Natural killer cell treated with Interleukin-12 subunit alpha and Interleukin-12 subunit beta and Interleukin-15 and Interleukin-18, amount 100 ng/mL, for 72 hours (primary cell): ENCODE results near the gene PEA15. TPM values are rescaled to one million over a fixed set of nuclear protein-coding genes. Genes with fewer than 3 reads are reported as not detected.

ENCODE experiments used
- ATAC-seq, 2 donors: fragments of 150-1000 bp; cut with Tn5 transposase in 1 of 2; sonication (Bioruptor Pico), chemical (Tn5 transposase) in 1 of 2; 2 replicates each; pipeline ENCODE4 v1.10.0; 2021
- DNase-seq: peaks from one replicate; pipeline ENCODE4 v3.0.0; 2022; ENCODE audit warnings: low spot score
- H3K27ac Mint-ChIP-seq, 2 donors: 1 replicate in 1 of 2; 2 replicates in 1 of 2; pipeline ENCODE4 v1.8.0; 2022; ENCODE audit warnings: mixed read lengths in 2 of 2, mild to moderate bottlenecking in 1 of 2, moderate library complexity in 1 of 2
- H3K27me3 Mint-ChIP-seq, 2 donors: 1 replicate in 1 of 2; 2 replicates in 1 of 2; pipeline ENCODE4 v1.8.0; 2022; ENCODE audit warnings: mixed read lengths in 2 of 2
- H3K36me3 Mint-ChIP-seq: one replicate; pipeline ENCODE4 v1.8.0; 2022; ENCODE audit warnings: mixed read lengths
- H3K4me1 Mint-ChIP-seq, 2 donors: 1 replicate in 1 of 2; 2 replicates in 1 of 2; pipeline ENCODE4 v1.8.0; 2022; ENCODE audit warnings: low read depth in 2 of 2, mixed read lengths in 2 of 2, mild to moderate bottlenecking in 1 of 2
- H3K4me3 Mint-ChIP-seq: one replicate; pipeline ENCODE4 v1.8.0; 2022; ENCODE audit warnings: mixed read lengths
- H3K9me3 Mint-ChIP-seq: 2 replicates; pipeline ENCODE4 v1.8.0; 2022; ENCODE audit warnings: mixed read lengths
- total RNA-seq, 2 donors: library from RNA; stranded (reverse); gene quantifications; one replicate each; pipeline ENCODE4 v1.2.3, GENCODE V29; 2022

Gene PEA15
- total RNA-seq, 2 donors from 2014 or later, result 55.7 to 63.3 TPM

- Mint-ChIP-seq H3K4me3 (no peak overlapping the region), H3K27me3 (no peaks in the 10 kb centered on the region), H3K9me3 (no peaks in the 10 kb centered on the region), H3K27ac (no peak overlapping the region), H3K36me3 (no peaks in the 10 kb centered on the region), H3K4me1 (no peaks in the 10 kb centered on the region)
- ATAC-seq (no peak), DNase-seq (no peak)
Measured at GRCh38 chr1:160222546-160222945, 17.4 kb downstream of the PEA15 start.

DNA sequence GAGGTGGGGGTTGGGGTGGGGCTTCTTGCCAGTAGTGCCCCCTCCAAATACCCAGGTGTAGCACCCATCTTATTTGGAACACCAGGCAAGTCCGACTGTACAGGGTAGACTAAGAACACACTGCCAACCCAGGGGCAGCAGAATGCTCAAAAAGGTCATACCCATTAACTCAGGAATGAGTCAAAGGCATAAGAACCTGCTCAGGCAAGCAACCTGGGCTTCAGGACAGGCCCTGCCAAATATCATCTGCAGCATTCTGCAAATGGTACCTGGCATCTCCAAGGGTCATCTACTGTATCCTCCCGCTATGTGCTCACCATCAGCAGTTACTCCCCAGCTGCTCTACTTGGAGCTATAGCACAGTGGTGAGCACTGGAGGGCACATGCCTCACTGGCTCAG lies 19.4 kb downstream of the PEA15 start:
- ATAC-seq (no peak), DNase-seq (no peak)
- Mint-ChIP-seq H3K36me3 (no peaks in the 10 kb centered on the region), H3K9me3 (no peaks in the 10 kb centered on the region), H3K4me3 (no peak overlapping the region), H3K27ac (no peak overlapping the region), H3K4me1 (no peaks in the 10 kb centered on the region), H3K27me3 (no peaks in the 10 kb centered on the region)

- DNase-seq, result no peak
- Mint-ChIP-seq H3K36me3 (peaks cover 5% of the 10 kb centered on the region), H3K27me3 (no peaks in the 10 kb centered on the region), H3K4me3 (no peak overlapping the region), H3K9me3 (no peaks in the 10 kb centered on the region), H3K27ac (no peak overlapping the region), H3K4me1 (no peaks in the 10 kb centered on the region)
- ATAC-seq, result no peak
Measured at GRCh38 chr1:160225345-160225744, 20.2 kb downstream of the PEA15 start.

- no peaks in the 10 kb centered on the region for H3K27me3 Mint-ChIP-seq
- H3K36me3 Mint-ChIP-seq, result peaks cover 6% of the 10 kb centered on the region
- no peaks in the 10 kb centered on the region for H3K9me3 Mint-ChIP-seq
- no peak overlapping the region for H3K27ac Mint-ChIP-seq
- H3K4me1 Mint-ChIP-seq, result no peaks in the 10 kb centered on the region
- DNase-seq (no peak), ATAC-seq (no peak)
- H3K4me3 Mint-ChIP-seq, result no peak overlapping the region
Measured at GRCh38 chr1:160226623-160227022, 21.4 kb downstream of the PEA15 start.

- ATAC-seq (no peak), DNase-seq (no peak)
- Mint-ChIP-seq H3K4me1 (no peaks in the 10 kb centered on the region), H3K9me3 (no peaks in the 10 kb centered on the region), H3K36me3 (peaks cover 6% of the 10 kb centered on the region), H3K27ac (no peak overlapping the region), H3K4me3 (no peak overlapping the region), H3K27me3 (no peaks in the 10 kb centered on the region)
Measured at GRCh38 chr1:160227034-160227433, 21.9 kb downstream of the PEA15 start.

DNA sequence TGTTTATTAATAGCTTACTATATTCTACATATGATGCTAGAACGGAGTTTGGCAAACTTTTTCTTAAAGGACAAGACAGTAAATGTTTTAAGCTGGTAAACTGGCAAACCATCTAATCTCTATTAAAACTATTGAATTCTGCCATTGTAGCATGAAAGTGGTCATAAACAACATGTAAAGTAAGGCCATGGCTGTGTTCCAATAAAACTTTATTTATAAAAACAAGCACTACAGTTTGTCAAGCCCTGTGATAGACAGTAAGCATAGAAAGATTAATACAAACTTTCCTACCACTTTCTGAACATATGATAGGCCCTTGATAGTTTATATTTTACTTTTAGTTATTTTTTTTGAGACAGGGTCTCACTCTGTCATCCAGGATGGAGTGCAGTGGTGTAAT lies 22.4 kb downstream of the PEA15 start:
- H3K27me3 Mint-ChIP-seq, result no peaks in the 10 kb centered on the region

GRCh38 chr1:160228431-160228830 lies 23.2 kb downstream of the PEA15 start:
- no peak overlapping the region for H3K4me3 Mint-ChIP-seq
- ATAC-seq (no peak), DNase-seq (no peak)
- H3K9me3 Mint-ChIP-seq, result no peaks in the 10 kb centered on the region
- peaks cover 6% of the 10 kb centered on the region for H3K36me3 Mint-ChIP-seq
- no peaks in the 10 kb centered on the region for H3K4me1 Mint-ChIP-seq
- H3K27me3 Mint-ChIP-seq, result no peaks in the 10 kb centered on the region
- no peak overlapping the region for H3K27ac Mint-ChIP-seq

More for the DNA sequence above, 22.4 kb downstream of the PEA15 start:
- no peak overlapping the region for H3K27ac Mint-ChIP-seq
- no peak for DNase-seq
- peaks cover 6% of the 10 kb centered on the region for H3K36me3 Mint-ChIP-seq
- no peak overlapping the region for H3K4me3 Mint-ChIP-seq
- H3K9me3 Mint-ChIP-seq, result no peaks in the 10 kb centered on the region
- ATAC-seq, result no peak
- H3K4me1 Mint-ChIP-seq, result no peaks in the 10 kb centered on the region

GRCh38 chr1:160232911-160233310 lies 27.7 kb downstream of the PEA15 start:
- Mint-ChIP-seq H3K4me1 (peaks cover 0 to 4% of the 10 kb centered on the region in 2 donors), H3K36me3 (peaks cover 6% of the 10 kb centered on the region), H3K9me3 (no peaks in the 10 kb centered on the region), H3K27ac (no peak overlapping the region), H3K4me3 (no peak overlapping the region), H3K27me3 (no peaks in the 10 kb centered on the region)
- no peak for DNase-seq
- ATAC-seq, result no peak

GRCh38 chr1:160236806-160237205 lies 31.6 kb downstream of the PEA15 start:
- no peak overlapping the region for H3K27ac Mint-ChIP-seq
- H3K9me3 Mint-ChIP-seq, result no peaks in the 10 kb centered on the region
- no peak for ATAC-seq
- peaks cover 18% of the 10 kb centered on the region for H3K36me3 Mint-ChIP-seq
- no peak for DNase-seq
- peaks cover 4 to 9% of the 10 kb centered on the region in 2 donors for H3K4me1 Mint-ChIP-seq
- H3K27me3 Mint-ChIP-seq, result no peaks in the 10 kb centered on the region
- no peak overlapping the region for H3K4me3 Mint-ChIP-seq

- no peak overlapping the region for H3K27ac Mint-ChIP-seq
- H3K4me3 Mint-ChIP-seq, result no peak overlapping the region
- peaks cover 18% of the 10 kb centered on the region for H3K36me3 Mint-ChIP-seq
- H3K9me3 Mint-ChIP-seq, result no peaks in the 10 kb centered on the region
- peaks cover 4 to 10% of the 10 kb centered on the region in 2 donors for H3K4me1 Mint-ChIP-seq
- H3K27me3 Mint-ChIP-seq, result no peaks in the 10 kb centered on the region
- DNase-seq, result no peak
- no peak for ATAC-seq
Measured at GRCh38 chr1:160237558-160237957, 32.4 kb downstream of the PEA15 start.

GRCh38 chr1:160238408-160238807 lies 33.2 kb downstream of the PEA15 start:
- H3K27ac Mint-ChIP-seq, result peak overlapping the region in 1 of 2 donors; percentile 44
- no peak overlapping the region for H3K4me3 Mint-ChIP-seq
- H3K27me3 Mint-ChIP-seq, result no peaks in the 10 kb centered on the region
- peaks cover 4 to 13% of the 10 kb centered on the region in 2 donors for H3K4me1 Mint-ChIP-seq
- no peak for DNase-seq
- H3K36me3 Mint-ChIP-seq, result peaks cover 18% of the 10 kb centered on the region
- no peak for ATAC-seq
- H3K9me3 Mint-ChIP-seq, result no peaks in the 10 kb centered on the region

- Mint-ChIP-seq H3K27ac (peak overlapping the region in 1 of 2 donors; percentile 62), H3K36me3 (peaks cover 18% of the 10 kb centered on the region), H3K4me1 (peaks cover 0 to 13% of the 10 kb centered on the region in 2 donors), H3K27me3 (no peaks in the 10 kb centered on the region), H3K9me3 (no peaks in the 10 kb centered on the region), H3K4me3 (no peak overlapping the region)
- ATAC-seq, result no peak
- DNase-seq, result no peak
Measured at GRCh38 chr1:160239582-160240299, 34.6 kb downstream of the PEA15 start.

GRCh38 chr1:160243767-160244166 lies 38.6 kb downstream of the PEA15 start:
- Mint-ChIP-seq H3K36me3 (peaks cover 10% of the 10 kb centered on the region), H3K9me3 (no peaks in the 10 kb centered on the region), H3K4me1 (peaks cover 0 to 6% of the 10 kb centered on the region in 2 donors), H3K27ac (no peak overlapping the region), H3K4me3 (no peak overlapping the region), H3K27me3 (no peaks in the 10 kb centered on the region)
- ATAC-seq (no peak), DNase-seq (no peak)

DNA sequence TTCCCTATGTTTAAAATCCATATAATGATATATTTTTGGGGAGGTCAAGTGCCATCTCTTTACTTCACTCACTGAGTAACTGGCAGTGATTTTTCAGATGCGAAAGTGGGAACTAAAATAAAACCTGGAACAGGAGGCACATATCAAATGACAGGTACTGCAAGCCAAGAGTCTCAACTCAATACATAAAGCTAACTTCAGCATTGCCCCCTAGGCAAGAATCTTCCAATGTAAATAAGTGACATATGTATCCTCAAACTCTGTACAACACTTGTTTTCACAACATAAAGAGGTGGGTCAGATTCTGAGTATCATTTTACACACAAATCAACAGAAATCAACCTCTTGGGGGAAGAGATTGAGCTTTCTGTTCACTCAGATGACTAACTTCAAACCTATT lies 39.0 kb downstream of the PEA15 start:
- Mint-ChIP-seq H3K4me1 (peaks cover 0 to 6% of the 10 kb centered on the region in 2 donors), H3K4me3 (no peak overlapping the region), H3K27me3 (no peaks in the 10 kb centered on the region), H3K27ac (no peak overlapping the region), H3K9me3 (no peaks in the 10 kb centered on the region), H3K36me3 (peaks cover 8% of the 10 kb centered on the region)
- ATAC-seq, result no peak
- DNase-seq, result no peak

DNA sequence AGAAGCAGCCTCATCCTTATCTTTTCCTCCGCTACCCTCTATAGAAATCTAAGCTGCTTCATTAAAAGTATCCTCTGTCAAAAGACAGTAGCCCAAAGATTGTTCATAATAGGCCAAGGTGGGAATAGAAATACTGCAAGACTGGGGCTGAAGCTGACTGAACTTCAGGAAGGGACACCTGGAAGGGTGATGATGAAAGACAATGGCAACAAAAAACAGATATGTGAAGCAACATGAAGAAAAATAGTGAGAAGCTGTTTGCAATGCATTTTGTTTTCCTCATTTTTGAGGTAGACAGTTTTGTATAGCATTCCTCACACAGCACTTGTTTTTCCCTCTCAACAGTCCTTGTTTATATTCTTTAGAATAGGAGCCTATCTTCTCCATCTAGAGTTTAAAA lies 40.2 kb downstream of the PEA15 start:
- no peak for ATAC-seq
- H3K4me3 Mint-ChIP-seq, result no peak overlapping the region
- H3K36me3 Mint-ChIP-seq, result no peaks in the 10 kb centered on the region
- no peaks in the 10 kb centered on the region for H3K27me3 Mint-ChIP-seq
- peak overlapping the region in 1 of 2 donors; percentile 13 for H3K27ac Mint-ChIP-seq
- no peak for DNase-seq
- H3K4me1 Mint-ChIP-seq, result peaks cover 0 to 4% of the 10 kb centered on the region in 2 donors
- H3K9me3 Mint-ChIP-seq, result no peaks in the 10 kb centered on the region
